HG02642 (cell line): ENCODE results near the gene CYB561.

Experiments
- ATAC-seq: cut with Tn5 transposase; IDR thresholded peaks from one replicate; pipeline ENCODE4 v1.9.1; 2021; ENCODE audit warnings: mild to moderate bottlenecking; ENCODE audit not compliant: unreplicated experiment, poor library complexity

Gene CYB561

DNA sequence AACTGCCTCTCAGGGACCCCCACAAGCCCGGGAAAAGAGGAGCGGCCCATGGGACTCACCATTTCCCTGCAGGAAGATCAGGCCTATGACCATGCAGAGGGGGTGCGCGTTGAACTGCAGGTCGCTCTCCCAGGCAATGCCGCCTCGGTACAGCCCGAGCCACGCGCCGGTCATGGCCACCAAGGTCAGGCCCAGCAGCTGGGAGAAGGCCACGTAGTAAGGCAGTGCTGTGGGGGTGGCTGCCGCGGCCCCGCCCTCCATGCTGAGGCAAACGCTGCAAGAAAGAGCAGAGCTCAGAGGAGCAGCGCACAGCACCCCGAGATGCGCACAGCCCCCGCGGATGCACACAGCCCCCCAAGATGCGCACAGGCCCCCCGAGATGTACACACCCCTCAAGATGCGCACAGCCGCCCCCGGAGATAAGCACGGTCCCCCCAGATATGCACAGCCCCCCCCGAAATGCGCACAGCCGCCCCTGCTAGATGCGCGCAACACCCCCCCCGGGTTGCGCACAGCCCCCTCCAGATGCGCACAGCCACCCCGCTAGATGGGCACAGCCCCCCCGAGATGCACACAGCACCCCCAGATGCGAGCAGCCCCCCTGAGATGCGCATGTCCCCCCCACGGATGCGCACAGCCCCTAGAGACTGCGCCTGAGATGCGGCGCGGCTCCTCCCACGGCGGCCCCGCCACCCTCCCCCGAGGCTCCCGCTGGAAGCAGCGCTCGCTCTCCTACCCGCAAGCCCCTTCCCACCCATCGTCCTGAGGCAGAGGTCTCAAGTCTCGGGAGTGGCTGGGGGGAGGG lies 8.6 kb downstream of the CYB561 start:
- ATAC-seq = no peak

DNA sequence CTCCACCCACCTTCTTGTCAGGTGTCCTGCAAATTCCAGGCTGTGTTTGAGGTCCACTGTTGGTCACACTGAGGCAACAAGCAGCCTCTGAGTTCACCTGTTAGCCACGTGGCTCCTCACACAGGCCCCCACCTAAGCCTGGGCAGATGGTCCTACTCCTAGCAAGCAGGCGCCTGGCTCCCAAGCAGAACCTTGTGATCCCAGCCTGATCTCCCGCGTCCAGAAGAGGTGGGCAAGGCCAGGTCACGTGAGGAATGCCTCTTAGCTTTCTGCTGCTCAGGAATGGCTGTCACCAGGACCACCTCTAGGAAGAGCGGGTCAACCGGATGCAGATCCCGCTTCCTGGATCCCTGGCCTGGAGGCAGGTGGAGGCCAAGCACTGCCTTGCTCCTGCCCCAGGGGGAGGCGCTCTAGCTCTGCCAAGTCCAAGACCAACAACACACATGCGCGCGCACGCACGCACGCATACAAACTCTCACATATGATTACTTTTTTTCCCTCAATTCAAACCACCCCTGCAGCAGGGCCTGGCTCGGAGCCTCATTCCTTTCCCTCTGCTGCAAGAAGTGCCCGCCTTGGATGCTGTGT lies 9.5 kb downstream of the CYB561 start:
- ATAC-seq = no peak

DNA sequence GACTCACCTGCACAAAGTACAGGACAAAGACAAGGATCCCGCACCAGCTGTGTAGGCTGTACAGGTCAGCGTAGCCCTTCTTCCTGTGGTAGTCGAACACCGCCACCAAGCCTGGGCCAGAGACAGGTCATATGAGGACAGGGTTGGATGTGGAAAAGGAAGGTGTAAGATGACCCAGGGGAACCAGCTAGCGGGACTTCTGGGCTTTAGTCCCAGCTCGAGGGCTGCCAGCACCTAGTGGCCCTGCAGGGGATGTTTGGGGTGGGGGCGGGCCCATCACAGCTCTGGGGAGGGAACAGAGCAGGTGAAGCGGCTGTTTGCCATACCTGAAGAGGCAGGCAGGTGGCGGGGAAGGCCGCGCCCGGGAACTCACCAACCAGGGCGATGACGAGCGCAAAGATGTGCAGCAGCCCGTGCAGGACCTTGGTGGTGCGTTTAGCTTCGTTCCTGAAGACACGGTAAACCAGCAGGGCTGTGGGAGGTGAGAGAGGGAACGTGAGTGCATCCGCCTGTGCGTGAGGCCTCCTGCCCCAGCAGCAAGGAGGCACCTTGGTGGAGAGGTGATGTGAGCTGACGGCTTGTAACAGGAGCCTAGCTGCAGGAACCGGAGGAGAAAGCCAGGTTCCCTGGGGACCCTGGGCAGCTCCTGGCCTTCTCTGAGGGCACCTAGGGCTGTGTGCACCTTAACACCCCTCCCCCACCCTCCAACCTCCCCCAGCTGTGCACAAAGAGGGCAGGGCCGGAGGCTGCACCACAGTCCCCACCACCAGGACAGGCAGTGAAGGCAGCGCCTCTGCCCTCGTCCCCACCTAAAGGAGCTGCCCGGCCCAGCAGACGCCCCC lies 10.2 kb downstream of the CYB561 start:
- ATAC-seq = no peak

DNA sequence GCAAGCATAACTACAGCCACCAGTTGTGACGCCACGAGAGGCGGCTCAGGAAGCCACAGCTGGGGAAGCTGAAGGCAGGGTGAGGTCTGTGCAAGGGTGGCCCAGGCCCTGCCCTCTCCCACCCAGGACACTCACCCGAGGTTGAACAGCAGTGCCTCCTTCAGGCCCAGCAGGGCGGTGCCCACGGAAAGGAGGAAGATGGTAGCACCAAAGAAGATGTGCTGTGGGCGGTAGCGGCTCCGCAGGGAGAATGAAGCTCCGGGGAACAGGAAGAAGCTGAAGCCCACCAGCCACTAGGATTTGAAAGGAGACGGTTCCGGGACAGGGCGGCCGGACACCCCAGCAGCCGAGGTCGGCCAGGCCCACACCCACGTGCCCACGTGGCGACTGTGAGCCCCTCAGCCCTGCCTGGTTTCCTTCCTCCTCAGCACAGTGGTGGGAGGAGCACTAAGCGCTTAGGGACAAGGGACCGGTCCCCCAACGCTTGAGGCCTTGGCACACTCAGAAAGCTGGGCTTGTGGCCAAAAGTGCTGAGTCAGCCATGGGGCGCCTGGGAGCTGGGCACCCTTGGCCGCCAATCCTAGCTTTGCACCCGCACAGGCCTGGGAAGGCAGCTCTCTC lies 11.0 kb downstream of the CYB561 start:
- ATAC-seq = no peak

DNA sequence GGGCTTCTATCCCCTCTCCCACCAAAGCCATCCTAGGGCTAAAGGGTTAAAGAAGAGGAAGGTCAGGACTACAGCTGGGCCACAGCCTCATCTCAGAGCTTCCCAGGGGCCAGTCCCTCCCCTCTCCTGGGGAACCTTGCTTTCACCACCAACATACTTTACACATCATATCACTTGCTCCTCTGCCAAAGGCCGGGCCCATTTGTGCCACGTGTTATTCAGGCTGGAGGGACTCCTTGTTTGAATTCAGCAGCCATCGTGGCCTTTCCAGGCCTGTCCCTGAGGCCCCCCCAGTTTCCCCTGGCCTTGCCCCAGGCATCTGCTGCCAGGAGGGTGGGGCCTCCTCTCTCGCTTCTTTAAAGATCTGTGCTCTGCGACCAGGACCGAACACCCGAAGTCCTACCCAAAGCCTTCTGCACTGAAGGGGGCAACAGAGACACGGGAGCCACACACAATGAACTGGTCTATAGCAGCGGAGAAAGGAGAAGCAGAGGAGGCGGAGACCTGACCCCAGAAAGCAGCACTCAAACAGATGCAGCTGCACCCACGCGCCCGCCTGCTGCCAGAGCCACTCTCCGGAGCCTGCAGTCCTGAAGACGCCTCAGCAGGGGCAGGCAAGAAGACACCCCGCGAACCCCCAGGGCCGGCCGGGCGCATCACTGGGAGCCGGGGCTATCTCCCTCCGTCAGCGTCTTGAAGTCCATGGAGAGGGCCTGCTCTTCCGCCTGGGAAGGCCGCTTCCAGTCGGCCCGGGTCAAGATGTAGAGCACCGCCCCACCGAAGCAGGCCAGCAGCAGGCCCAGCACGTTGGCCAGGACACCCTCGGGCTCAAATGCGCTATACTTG lies 12.1 kb downstream of the CYB561 start:
- ATAC-seq = no peak

DNA sequence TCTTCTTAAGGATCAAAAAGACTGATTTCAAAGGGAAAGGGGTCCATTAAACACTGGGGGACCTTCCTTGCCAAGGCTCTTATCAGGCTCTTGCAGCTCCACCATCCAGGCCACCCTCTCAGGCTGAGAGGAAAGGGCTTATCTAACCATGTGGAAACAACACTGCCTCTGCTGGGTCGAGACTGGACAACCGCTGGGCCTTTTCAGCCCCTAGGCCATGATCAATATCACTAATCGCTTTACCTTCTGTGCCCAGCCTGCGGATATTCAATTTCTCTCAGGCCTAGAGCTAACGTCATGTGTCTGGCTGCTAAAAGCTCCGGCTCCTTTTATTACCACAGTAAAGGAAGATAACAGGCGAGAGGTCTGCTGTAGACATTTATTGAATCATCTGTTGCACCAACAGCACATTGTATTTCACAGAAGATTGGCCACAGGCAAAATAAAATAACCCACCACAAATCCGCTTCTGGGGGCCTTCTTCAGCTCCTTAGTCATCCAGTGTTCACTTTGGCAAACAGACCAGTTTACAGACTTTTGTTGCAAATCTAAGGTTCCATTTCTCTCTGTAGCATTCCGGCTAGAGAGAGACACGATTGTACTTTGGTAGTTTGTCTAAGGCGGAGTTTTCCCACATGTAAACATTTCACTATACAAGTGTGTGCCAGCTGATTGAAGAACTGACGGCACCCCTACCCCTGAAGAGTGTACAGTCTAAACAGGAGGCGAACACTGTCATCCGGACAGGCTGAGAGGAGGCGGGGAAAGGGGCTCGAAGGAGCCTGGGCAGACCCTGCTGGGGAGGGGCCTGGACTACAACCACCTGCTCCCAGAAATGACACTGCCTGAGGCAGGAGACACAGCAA lies 13.9 kb downstream of the CYB561 start:
- ATAC-seq = no peak

DNA sequence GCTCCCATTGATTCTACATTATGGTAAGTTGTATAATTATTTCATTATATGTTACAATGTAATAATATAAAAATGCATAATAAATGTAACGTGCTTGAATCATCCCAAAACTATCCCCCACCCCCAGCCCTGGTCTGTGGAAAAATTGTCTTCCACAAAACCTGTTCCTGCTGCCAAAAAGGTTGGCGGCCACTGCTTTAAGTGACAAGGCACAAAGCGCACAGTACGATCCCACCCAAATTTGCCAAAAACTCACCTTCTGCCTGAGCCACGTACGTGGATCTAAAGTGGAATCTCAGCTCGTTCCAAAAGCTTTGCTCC lies 14.5 kb downstream of the CYB561 start:
- ATAC-seq = no peak

DNA sequence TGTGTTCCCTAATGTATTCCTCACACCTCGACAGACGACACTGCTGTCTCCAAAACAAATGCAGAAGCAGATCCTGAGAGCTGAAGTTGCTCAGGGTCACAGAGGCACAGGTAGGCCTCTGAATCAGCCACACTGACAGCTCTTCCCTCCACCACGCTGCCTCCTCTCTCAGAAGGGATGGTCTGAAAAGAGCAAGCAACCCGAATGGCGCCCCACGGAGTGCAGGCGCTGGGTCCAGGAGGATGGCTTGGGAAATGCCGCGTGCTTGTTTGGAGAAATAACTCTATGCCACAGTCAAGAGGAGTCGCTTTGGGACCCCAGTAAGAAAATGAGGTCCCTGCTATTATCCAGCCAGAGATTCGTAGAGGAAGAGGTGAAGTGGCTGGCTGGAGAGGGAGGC lies 15.9 kb downstream of the CYB561 start:
- ATAC-seq = no peak

DNA sequence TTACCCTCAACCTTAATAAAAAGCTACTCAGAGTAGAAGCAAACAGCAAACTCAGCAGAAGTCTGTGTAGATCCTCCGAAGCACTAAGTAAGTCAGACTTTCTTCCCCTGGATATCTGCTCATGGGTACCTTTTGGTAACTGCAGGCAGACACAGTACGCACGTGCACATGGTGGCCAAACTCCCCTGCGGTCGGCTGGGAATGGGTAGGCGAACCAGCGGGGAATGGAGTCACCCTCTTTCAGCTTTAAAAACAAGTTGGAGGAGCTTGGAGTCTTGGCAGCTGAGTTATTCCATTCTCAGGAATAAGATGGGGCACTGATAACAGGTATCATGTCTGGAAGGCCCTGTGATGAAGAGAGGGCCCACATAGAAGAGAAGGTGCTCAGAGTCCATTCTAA lies 16.3 kb downstream of the CYB561 start:
- no peak for ATAC-seq

DNA sequence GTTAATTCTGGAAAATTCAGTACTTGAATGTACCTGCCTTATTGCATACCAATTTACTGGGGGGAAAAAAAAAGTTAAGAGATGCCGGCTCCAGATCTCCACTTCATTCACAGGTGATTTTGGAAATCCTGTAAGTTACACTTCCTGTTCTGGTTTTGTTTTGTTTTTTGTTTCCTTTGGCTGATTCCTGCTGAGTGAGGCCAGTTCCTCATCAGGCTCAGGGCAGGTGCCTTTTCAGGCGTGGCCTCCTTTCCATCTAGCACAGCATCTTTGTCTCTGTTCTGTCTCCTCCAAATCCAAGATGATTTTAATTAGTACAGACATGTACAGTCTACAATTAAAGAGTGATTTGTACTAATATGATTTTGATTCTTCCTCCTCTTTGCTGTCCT lies 19.2 kb downstream of the CYB561 start:
- ATAC-seq = no peak

DNA sequence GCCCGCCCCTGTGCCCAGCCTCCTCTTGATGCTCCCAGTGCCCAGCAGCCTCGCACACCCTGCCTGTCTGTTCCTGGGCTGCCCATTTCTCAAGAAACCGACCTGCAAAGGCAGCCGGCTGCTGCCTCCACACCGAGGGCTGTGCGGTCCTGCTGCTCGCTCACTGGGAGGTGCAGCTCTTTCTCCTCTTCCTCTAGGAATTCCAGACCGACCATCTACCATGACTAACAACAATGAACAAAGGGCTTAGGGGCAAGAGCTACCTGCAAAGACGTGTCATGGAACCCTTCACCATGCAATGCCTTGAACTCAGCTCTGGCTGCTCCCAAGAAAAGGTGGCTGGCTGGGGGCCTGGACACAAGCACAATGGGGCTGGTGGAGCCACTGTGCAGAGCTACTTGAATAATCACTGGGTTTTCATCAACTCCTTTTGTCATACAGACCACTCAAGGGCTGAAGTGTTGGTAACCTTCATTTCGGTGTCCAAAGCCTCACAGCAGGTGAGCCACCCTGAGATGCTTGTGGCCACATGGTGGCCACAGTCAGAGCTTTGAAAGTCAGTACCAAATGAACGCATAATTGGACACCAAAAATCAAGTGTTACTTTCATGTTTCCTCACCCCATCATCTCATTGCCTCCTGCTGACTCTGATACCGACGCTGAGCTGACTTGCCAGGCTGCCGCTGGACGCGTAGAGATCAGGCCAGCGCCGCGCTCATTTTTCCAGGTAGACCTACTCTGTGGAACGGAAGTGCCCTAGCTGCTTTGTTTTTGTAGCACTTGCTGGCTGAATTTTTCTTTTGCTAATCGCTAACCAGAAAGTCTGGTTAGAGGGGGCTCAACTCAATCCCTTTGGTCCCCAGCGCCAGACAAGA lies 19.8 kb downstream of the CYB561 start:
- ATAC-seq = no peak

DNA sequence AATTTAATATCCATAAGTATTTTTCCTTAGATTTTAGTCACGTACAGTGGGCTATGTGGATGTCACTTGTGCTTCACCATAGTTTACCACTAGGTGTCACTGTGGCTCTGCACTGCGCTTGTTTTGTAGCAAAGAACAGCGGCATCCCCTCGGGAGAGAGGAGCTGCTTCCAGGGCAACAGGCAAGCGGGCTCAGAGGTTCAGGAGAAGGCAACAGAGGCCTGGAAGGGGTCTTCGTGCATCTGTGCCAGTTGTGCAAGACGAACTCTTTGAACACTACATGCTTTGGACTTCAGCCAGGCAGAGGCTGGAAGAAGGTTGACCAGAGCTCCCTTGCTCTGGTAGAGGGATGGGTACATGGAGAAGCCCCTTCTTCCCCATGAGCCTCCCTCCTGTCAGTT lies 20.6 kb downstream of the CYB561 start:
- no peak for ATAC-seq

DNA sequence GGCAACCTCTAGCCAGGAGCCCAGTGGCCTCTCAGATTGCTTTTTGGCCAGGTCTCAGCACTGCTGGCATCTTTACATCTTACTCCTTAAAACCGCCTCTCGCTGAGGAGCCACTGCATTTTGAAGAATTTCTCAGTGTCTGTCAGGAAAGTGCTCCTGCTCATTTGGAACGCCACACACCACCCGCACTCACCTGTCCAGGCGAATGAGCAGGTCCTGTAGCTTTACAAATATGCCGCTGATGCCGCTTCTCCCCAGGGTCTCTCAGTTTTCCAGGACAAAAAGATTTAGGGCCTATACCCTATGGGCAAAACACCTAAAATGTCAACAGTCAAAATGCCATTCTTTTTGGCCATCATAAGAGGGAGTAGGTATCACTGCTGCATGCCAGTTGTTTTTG lies 22.1 kb downstream of the CYB561 start:
- ATAC-seq = no peak

DNA sequence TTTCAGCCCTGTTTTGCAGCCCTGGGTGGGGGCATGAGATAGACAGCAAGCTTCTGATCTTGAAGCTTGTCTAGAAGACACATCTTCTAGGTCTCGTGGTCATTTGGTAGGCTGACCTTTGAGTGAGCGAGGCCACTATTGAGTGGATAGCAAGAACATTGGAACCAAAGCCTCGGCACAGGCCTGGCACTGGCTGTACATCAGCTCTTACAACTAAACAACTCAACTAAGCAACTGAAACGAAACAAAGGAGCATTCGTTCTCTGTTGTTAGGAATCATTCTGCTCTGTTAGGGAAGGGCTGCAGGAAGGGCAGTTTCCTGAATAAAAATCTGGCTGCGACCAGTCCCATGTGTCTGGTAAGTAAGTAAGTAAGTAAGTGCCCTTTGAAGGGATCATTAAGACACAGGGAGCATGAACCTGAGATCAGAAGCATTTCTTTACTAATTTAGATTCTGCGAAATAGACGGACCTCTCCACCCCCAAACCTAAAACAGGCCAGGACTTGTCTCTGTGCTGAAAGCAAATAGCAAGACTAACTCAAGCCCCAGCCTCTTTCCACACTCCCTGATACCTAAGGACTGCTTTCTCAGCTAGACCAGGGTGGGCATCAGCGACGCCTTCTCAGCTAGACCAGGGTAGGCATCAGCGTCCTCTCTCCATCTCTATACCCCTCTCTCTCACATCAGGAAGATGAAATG lies 22.7 kb downstream of the CYB561 start:
- no peak for ATAC-seq

DNA sequence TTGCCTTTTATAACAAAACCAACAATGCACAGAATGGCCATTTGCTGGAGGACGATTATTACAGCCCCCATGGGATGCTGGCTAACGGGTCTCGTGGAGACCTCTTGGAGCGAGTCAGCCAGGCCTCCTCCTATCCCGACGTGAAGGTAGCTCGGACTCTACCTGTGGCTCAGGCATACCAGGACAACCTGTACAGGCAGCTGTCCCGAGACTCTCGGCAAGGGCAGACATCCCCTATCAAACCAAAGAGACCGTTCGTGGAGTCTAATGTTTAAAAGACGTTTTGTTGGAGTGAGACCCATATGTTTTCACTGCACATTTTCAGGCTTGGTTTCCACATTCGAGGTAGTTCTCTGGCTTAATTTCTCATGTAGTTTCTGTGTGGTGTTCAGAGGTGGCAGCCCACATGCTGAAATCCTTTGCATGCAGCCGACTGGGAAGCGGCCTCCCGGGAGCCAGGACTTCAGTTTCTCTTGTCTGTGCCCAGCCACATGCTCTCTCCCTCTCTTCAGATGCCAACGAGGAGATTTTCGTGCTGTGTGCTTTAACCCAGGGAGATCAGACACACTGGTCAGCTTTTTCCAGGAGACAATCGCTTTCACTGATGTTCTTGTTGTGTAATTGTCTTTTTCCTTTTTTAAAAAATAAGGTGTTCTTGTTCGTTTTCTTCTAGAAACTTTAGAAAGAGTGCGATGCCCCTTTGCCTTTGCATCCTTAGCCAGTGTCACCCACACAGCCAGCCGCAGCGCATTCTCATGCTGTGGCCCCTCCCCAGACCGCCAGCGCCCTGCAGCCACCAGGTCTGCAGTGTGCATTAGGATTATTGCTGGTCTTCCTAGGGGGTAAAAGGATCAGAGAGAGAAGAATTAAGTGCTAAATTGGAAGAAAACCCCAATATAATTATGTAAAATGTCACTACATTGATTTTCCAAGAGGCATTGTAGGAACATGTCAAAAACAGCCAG lies 24.1 kb downstream of the CYB561 start:
- ATAC-seq = no peak

DNA sequence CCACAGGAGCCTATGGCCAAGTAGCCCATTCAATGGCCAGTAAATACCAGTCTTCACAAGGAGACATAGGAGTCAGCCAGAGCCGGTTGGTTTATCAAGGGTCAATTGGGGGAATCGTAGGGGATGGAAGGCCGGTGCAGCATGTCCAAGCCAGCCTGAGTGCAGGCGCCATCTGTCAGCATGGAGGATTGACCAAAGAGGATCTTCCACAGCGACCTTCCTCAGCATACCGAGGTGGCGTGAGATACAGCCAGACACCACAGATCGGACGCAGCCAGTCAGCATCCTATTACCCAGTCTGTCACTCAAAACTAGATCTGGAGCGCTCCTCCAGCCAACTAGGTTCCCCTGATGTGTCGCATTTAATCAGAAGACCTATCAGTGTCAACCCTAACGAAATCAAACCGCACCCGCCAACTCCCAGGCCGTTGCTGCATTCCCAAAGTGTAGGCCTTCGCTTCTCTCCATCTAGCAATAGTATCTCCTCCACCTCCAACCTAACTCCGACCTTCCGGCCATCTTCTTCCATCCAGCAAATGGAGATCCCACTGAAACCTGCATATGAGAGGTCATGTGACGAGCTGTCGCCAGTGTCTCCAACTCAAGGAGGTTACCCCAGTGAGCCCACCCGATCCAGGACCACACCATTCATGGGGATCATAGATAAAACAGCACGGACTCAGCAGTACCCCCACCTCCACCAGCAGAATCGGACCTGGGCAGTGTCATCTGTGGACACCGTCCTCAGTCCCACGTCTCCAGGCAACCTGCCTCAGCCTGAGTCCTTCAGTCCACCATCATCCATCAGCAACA lies 25.0 kb downstream of the CYB561 start:
- ATAC-seq = no peak
